Endothelial cell of umbilical vein (primary cell): ENCODE data around the gene TNIP1. TPM values are rescaled to one million over a fixed set of nuclear protein-coding genes. Genes with fewer than 3 reads are reported as not detected.

Experiments used
- BruUV-seq: library from RNA; stranded (reverse); fragments of 400-500 nt; replicated peaks from 2 replicates; lab custom pipeline; 2021; lab: Mats Ljungman, UMichigan
- CTCF ChIA-PET: fragments of 300-600, 350-600 bp; sonication (Branson Sonifier 250); formaldehyde crosslinking; loops from one replicate; lab custom pipeline; 2021; ENCODE audit warnings: antibody characterized with exemption, inconsistent platforms; lab: Charles Lee
- POLR2A ChIA-PET: fragments of 300-600, 350-600 bp; sonication (Branson Sonifier 250); formaldehyde crosslinking; loops from one replicate; lab custom pipeline; 2021; ENCODE audit warnings: antibody characterized with exemption, inconsistent platforms; lab: Charles Lee
- DNase-seq: peaks from one replicate; pipeline ENCODE4 v3.0.0-alpha.2; 2011; ENCODE audit warnings: low read depth, low spot score
- FAIRE-seq: peaks from 2 replicates; lab custom pipeline; 2011; peaks lifted over from hg19 to GRCh38; lab: Jason Lieb, UNC
- H2AFZ ChIP-seq: 2 replicates; pipeline ENCODE4 v1.6.0; 2012; ENCODE audit warnings: low read depth, low read length, control low read depth, inconsistent platforms
- H3K27ac ChIP-seq: 2 replicates; pipeline ENCODE4 v1.5.1; 2011; ENCODE audit warnings: low read depth, mild to moderate bottlenecking, control low read depth, low read length, moderate library complexity; ENCODE audit not compliant: insufficient read depth
- H3K27me3 ChIP-seq, 2 experiments: 2 replicates each; pipeline versions ENCODE4 v1.6.0 to v1.6.1; 2011; ENCODE audit warnings: low read length in 2 of 2, mixed read lengths in 1 of 2; ENCODE audit not compliant: control insufficient read depth in 2 of 2, insufficient read depth in 2 of 2
- H3K36me3 ChIP-seq, 2 experiments: 2 replicates in 1 of 2; 3 replicates in 1 of 2; pipeline ENCODE4 v1.5.1; 2011; ENCODE audit warnings: low read length in 2 of 2, mild to moderate bottlenecking in 1 of 2, moderate library complexity in 1 of 2; ENCODE audit not compliant: control insufficient read depth in 2 of 2, insufficient read depth in 2 of 2; ENCODE audit errors: extremely low read depth in 1 of 2
- H3K4me1 ChIP-seq: 3 replicates; pipeline ENCODE4 v1.5.1; 2011; ENCODE audit warnings: mild to moderate bottlenecking, low read length; ENCODE audit not compliant: control insufficient read depth, insufficient read depth; ENCODE audit errors: extremely low read depth
- H3K4me2 ChIP-seq: 2 replicates; pipeline ENCODE4 v1.6.1; 2011; ENCODE audit warnings: low read length, control low read depth, mixed read lengths; ENCODE audit not compliant: insufficient read depth
- H3K4me3 ChIP-seq, 3 experiments: fragments of 200-600 bp in 1 of 3; sonication (generic), shearing (Covaris generic) in 1 of 3; replicated peaks in 1 of 3; 2 replicates each; pipeline ENCODE4 v1.5.1; 2011 to 2016; ENCODE audit warnings: control low read depth in 3 of 3, low read length in 3 of 3, mild to moderate bottlenecking in 2 of 3, inconsistent platforms in 1 of 3, low read depth in 1 of 3, moderate library complexity in 1 of 3; ENCODE audit not compliant: insufficient read depth in 1 of 3
- H3K79me2 ChIP-seq: 2 replicates; pipeline ENCODE4 v1.6.0; 2012; ENCODE audit warnings: low read length, inconsistent platforms; ENCODE audit not compliant: control insufficient read depth, insufficient read depth
- H3K9ac ChIP-seq: replicated peaks from 2 replicates; pipeline ENCODE3; 2011; ENCODE audit warnings: low read length, control low read depth; ENCODE audit not compliant: insufficient read depth; ENCODE audit errors: extremely low read depth
- H3K9me1 ChIP-seq: replicated peaks from 3 replicates; pipeline ENCODE4 v1.6.0; 2011; ENCODE audit warnings: mild to moderate bottlenecking, low read length; ENCODE audit not compliant: control insufficient read depth, insufficient read depth; ENCODE audit errors: extremely low read depth
- H3K9me3 ChIP-seq: replicated peaks from 2 replicates; pipeline ENCODE4 v1.5.1; 2012; ENCODE audit warnings: low read length, inconsistent platforms; ENCODE audit not compliant: control insufficient read depth, insufficient read depth
- H4K20me1 ChIP-seq: replicated peaks from 2 replicates; pipeline ENCODE3; 2011; ENCODE audit warnings: mild to moderate bottlenecking, low read length; ENCODE audit not compliant: control insufficient read depth, insufficient read depth; ENCODE audit errors: extremely low read depth
- CTCF ChIP-seq, 2 donors: IDR thresholded peaks; 1 replicate in 1 of 2; 2 replicates in 1 of 2; pipeline ENCODE4 v1.5.1; 2011; ENCODE audit warnings: low read length in 2 of 2, mild to moderate bottlenecking in 2 of 2, moderate library complexity in 2 of 2, control low read depth in 1 of 2, inconsistent platforms in 1 of 2, low read depth in 1 of 2; ENCODE audit not compliant: insufficient read depth in 1 of 2; ENCODE audit errors: extremely low read depth in 1 of 2
- EZH2 ChIP-seq: IDR thresholded peaks from 2 replicates; pipeline ENCODE4 v1.6.1; 2012; ENCODE audit warnings: borderline replicate concordance, low read depth, mild to moderate bottlenecking, moderate library complexity, low read length, inconsistent platforms; ENCODE audit not compliant: severe bottlenecking
- FOS ChIP-seq: IDR thresholded peaks from 2 replicates; pipeline ENCODE4 v1.6.1; 2011; ENCODE audit warnings: mild to moderate bottlenecking, low read length, moderate library complexity, borderline replicate concordance; ENCODE audit not compliant: insufficient read depth
- GATA2 ChIP-seq: IDR thresholded peaks from 2 replicates; pipeline ENCODE4 v1.7.0; 2011; ENCODE audit warnings: low read depth, mild to moderate bottlenecking, moderate library complexity, mixed read lengths, low read length; ENCODE audit not compliant: insufficient read length, insufficient read depth
- JUN ChIP-seq: IDR thresholded peaks from 2 replicates; pipeline ENCODE4 v1.6.1; 2011; ENCODE audit warnings: borderline replicate concordance, low read depth; ENCODE audit not compliant: insufficient read length, insufficient read depth
- MAX ChIP-seq: IDR thresholded peaks from 2 replicates; pipeline ENCODE4 v1.6.1; 2011; ENCODE audit not compliant: insufficient read depth, insufficient read length
- MYC ChIP-seq: IDR thresholded peaks from one replicate; pipeline ENCODE4 v1.6.1; 2011; ENCODE audit warnings: mild to moderate bottlenecking, low read depth, low read length
- POLR2A ChIP-seq: IDR thresholded peaks from 2 replicates; pipeline ENCODE4 v1.6.1; 2012; ENCODE audit warnings: low read depth, mild to moderate bottlenecking, control low read depth, low read length
- POLR2AphosphoS5 ChIP-seq: IDR thresholded peaks from 2 replicates; pipeline ENCODE4 v1.6.1; 2012; ENCODE audit warnings: low read depth, mild to moderate bottlenecking, control low read depth, low read length, moderate library complexity; ENCODE audit not compliant: insufficient read depth
- dilution Hi-C: fragments of 300-500 bp; cut with MboI; formaldehyde crosslinking; loops from one replicate; pipeline ENCODE4 v1.15.0; 2019; ENCODE audit warnings: low sequenced_read_pairs; ENCODE audit not compliant: extremely low pct_ligation_motif_present
- intact Hi-C: fragments of 100-400 bp; cut with micrococcal nuclease; formaldehyde crosslinking; loops from one replicate; pipeline ENCODE4 v1.10.0; 2022
- polyA plus RNA-seq, 4 experiments: library from polyadenylated mRNA; depleted of rRNA in 3 of 4; stranded (reverse) in 3 of 4; unstranded in 1 of 4; fragments of >200 nt; gene quantifications; 2 replicates each; pipeline versions ENCODE4 v1.2.1 to v1.2.3, GENCODE V29; 2011 to 2012; ENCODE audit warnings: missing spikeins in 1 of 4
- total RNA-seq: library from RNA; stranded (reverse); gene quantifications from 2 replicates; pipeline ENCODE4 v1.2.3, GENCODE V29; 2021

The TNIP1 gene
- total and polyA plus RNA-seq, 2 donors (not counting 3 experiments of a cell fraction or from before 2014, with no cell fraction given), result 43.0 to 96.8 TPM

- TF ChIP-seq FOS, result no peak
- no peak for TF ChIP-seq MYC
- no peak for TF ChIP-seq EZH2
- no peak for TF ChIP-seq POLR2A
- no peak for TF ChIP-seq CTCF (IDR thresholded peaks at IDR 0.05; ENCODE audit: extremely low read depth in 1 of 2, insufficient read depth in 1 of 2, low read depth in 1 of 2, low read length in 2 of 2)
- no peak for TF ChIP-seq GATA2
- no peak for TF ChIP-seq JUN
- TF ChIP-seq MAX, result no peak
- TF ChIP-seq POLR2AphosphoS5, result no peak
- H3K79me2 ChIP-seq, result no peaks in the 10 kb centered on the region
- H3K36me3 ChIP-seq, result no peaks in the 10 kb centered on the region
- no TSS peak for BruUV-seq
- DNase-seq (no peak), FAIRE-seq (peak; percentile 28)
- no peaks in the 10 kb centered on the region for H3K9me1 ChIP-seq
- no peak overlapping the region for H3K4me2 ChIP-seq
- no peaks in the 10 kb centered on the region for H3K27me3 ChIP-seq
- intact Hi-C loops (no loop called here), dilution Hi-C loops (no loop called here)
- ChIA-PET POLR2A (no interaction called here), CTCF (interaction anchor here (0.9 to 1.8 kb wide), 8 partner anchors 13 to 316 kb away, joined by 3 to 9 read pairs (median 4); no protein-coding TSS in a partner anchor)
- H3K9ac ChIP-seq, result no peak overlapping the region
- no peaks in the 10 kb centered on the region for H3K4me1 ChIP-seq
- H4K20me1 ChIP-seq, result no peaks in the 10 kb centered on the region
- no peaks in the 10 kb centered on the region for H3K9me3 ChIP-seq
- no peak overlapping the region for H3K27ac ChIP-seq
- H2AFZ ChIP-seq, result no peak overlapping the region
- H3K4me3 ChIP-seq, result no peak overlapping the region
Observed at GRCh38 chr5:150999704-151000442, 81.0 kb downstream of the TNIP1 start.
